ENCODE data around the gene PTPN14. TPM values are rescaled to one million over a fixed set of nuclear protein-coding genes. Genes with fewer than 3 reads are reported as not detected.

The PTPN14 gene
- total and polyA plus RNA-seq, 2 donors from 2014 or later, result 5.1 to 87.2 TPM

DNA sequence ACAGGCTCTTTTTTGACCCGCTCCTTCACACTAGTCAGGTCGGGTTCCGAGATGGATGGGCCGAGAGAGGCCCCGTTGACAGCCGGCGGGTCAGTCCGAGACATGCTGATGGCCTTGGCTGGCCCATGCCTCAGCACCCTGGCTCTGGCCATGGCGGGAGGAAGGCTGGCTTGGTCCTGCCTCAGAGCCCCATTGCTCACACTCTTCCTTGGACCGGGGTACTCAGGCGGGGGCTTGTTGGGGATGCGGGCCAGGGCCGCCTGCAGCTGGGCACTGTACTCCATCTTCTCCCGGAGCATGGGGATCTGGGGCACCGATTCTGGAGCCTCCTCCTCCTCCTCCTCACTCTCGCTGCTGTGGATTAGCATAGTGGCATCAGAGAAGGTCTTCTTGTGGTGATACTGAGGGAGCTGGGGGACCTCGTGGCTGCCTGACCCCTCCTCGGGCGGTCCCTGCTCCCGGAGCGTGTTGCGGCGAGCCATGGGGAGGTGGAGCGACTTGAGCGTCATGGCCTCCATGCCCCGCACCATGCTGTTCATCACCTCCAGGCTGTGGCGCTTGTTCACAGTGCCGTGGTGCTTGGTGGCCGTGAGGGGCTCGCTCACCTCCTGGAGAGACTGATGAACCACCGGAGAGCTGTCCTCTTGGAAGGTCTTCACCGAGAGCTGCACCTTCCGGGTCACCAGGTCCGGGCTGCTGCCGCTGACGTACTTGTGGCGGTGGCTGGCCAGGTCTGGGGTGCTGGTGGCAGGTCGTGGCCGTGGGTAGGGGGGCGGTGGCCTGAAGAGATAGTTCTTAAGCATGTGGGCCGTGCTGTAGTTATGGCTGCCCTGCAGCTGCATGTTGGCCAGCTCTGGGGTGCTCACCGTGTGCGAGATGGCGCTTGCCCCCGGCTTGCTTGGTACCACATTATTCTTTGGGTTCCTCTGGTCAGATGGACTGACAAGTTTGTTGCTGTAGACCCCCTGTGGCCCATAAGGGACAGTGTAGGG, 167.7 kb downstream of the PTPN14 start:
- Histone ChIP-seq H3K4me3 (ENCODE audit: low read length in 3 of 3) (no peak overlapping the region), H3K4me1 (ENCODE audit: control insufficient read depth in 2 of 3, insufficient read depth in 2 of 3, low read depth in 1 of 3, low read length in 3 of 3) (no peaks in the 10 kb centered on the region), H3K9ac (ENCODE audit: low read length in 3 of 3) (no peak overlapping the region), H3K36me3 (ENCODE audit: control insufficient read depth in 2 of 3, insufficient read depth in 3 of 3, low read length in 3 of 3) (peaks cover 0 to 42% (median 19%) of the 10 kb centered on the region in 3 donors), H3K27me3 (ENCODE audit: control insufficient read depth, insufficient read depth, low read length) (no peaks in the 10 kb centered on the region), H3K9me3 (ENCODE audit: control insufficient read depth in 2 of 3, insufficient read depth in 1 of 3, low read length in 3 of 3) (no peaks in the 10 kb centered on the region), H3K27ac (ENCODE audit: low read depth in 2 of 2, low read length in 2 of 2) (no peak overlapping the region)
- intact Hi-C loops (cut with DNase I), result no loop called here
- DNase-seq, result no peak
- no peak for FAIRE-seq
- TF ChIP-seq, protein P1, sequence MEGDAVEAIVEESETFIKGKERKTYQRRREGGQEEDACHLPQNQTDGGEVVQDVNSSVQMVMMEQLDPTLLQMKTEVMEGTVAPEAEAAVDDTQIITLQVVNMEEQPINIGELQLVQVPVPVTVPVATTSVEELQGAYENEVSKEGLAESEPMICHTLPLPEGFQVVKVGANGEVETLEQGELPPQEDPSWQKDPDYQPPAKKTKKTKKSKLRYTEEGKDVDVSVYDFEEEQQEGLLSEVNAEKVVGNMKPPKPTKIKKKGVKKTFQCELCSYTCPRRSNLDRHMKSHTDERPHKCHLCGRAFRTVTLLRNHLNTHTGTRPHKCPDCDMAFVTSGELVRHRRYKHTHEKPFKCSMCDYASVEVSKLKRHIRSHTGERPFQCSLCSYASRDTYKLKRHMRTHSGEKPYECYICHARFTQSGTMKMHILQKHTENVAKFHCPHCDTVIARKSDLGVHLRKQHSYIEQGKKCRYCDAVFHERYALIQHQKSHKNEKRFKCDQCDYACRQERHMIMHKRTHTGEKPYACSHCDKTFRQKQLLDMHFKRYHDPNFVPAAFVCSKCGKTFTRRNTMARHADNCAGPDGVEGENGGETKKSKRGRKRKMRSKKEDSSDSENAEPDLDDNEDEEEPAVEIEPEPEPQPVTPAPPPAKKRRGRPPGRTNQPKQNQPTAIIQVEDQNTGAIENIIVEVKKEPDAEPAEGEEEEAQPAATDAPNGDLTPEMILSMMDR (IDR thresholded peaks at IDR 0.05; ENCODE audit: borderline replicate concordance, extremely low read depth, insufficient read depth), result no peak

DNA sequence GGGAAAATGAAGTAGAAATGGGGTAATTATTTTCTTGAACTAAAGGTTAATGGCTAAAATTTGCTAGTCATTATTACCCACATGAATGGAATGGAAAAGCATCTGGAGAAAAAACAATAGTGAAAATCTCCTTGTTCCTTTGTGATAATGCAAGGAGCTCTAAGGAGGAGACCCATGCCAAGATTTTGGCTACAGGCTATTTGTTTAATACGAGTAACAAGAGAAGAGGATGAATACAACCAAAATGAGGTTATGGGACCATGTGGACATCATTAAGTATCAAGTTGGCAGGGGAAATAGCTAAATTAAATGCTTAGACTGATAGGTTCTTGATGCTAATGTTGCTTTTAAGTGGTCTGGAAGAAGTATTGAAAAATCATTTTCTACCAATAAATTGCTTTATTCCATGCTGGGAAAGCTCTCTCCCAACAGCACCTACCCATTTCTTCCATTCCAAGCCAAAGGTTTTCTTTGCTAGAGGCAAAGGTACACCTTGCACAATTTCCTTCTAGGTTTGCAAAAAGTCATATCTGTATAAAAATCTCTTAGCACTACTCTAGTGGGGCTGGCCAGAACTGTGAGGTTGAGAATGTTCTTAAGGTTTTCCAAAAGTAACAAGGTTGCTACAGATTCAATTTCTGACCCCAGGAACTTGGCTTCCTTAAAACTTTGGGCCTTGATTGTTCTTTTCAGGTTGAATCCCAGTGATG, 170.3 kb downstream of the PTPN14 start:
- intact Hi-C loops (cut with DNase I), result no loop called here
- Histone ChIP-seq H3K9me3 (ENCODE audit: control insufficient read depth in 2 of 3, insufficient read depth in 1 of 3, low read length in 3 of 3) (no peaks in the 10 kb centered on the region), H3K4me3 (ENCODE audit: low read length in 3 of 3) (no peak overlapping the region), H3K27me3 (ENCODE audit: control insufficient read depth, insufficient read depth, low read length) (no peaks in the 10 kb centered on the region), H3K4me1 (ENCODE audit: control insufficient read depth in 2 of 3, insufficient read depth in 2 of 3, low read depth in 1 of 3, low read length in 3 of 3) (peaks cover 0 to 4% (median 0%) of the 10 kb centered on the region in 3 donors), H3K36me3 (ENCODE audit: control insufficient read depth in 2 of 3, insufficient read depth in 3 of 3, low read length in 3 of 3) (peaks cover 0 to 38% (median 15%) of the 10 kb centered on the region in 3 donors), H3K9ac (ENCODE audit: low read length in 3 of 3) (no peak overlapping the region), H3K27ac (ENCODE audit: low read depth in 2 of 2, low read length in 2 of 2) (no peak overlapping the region)
- DNase-seq (no peak), FAIRE-seq (no peak)
- TF ChIP-seq, protein P1 (IDR thresholded peaks at IDR 0.05; ENCODE audit: borderline replicate concordance, extremely low read depth, insufficient read depth), result no peak

DNA sequence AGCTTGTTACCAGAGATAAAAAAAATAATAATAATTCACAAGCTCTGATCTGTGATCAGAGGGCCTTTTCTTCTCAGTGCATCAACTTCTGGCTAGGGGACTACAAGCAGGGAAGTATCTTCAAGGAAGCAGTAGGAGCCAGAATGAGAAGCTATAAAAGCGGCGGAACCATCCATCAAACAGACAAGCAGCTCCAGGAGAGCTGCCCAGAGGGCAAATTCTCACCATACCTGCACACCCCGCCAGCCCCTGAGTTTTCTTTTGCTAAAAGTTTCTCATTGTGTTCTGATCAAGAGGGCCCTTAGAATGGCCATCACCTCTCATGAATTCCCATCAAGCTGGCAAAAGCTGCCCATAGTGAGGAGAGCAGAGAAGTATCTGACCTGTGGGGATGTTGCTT, 171.0 kb downstream of the PTPN14 start:
- Histone ChIP-seq H3K9me3 (ENCODE audit: control insufficient read depth in 2 of 3, insufficient read depth in 1 of 3, low read length in 3 of 3) (no peaks in the 10 kb centered on the region), H3K27me3 (ENCODE audit: control insufficient read depth, insufficient read depth, low read length) (no peaks in the 10 kb centered on the region), H3K27ac (ENCODE audit: low read depth in 2 of 2, low read length in 2 of 2) (no peak overlapping the region), H3K4me3 (ENCODE audit: low read length in 3 of 3) (no peak overlapping the region), H3K4me1 (ENCODE audit: control insufficient read depth in 2 of 3, insufficient read depth in 2 of 3, low read depth in 1 of 3, low read length in 3 of 3) (peaks cover 0 to 4% (median 0%) of the 10 kb centered on the region in 3 donors), H3K36me3 (ENCODE audit: control insufficient read depth in 2 of 3, insufficient read depth in 3 of 3, low read length in 3 of 3) (peaks cover 0 to 36% (median 15%) of the 10 kb centered on the region in 3 donors), H3K9ac (ENCODE audit: low read length in 3 of 3) (no peak overlapping the region)
- no peak for FAIRE-seq
- peak in 4 of 5 donors; percentile 57 to 84 (median 70) for DNase-seq
- TF ChIP-seq, protein P1 (IDR thresholded peaks at IDR 0.05; ENCODE audit: borderline replicate concordance, extremely low read depth, insufficient read depth), result no peak
- intact Hi-C loops (cut with DNase I), result no loop called here

Measured in kidney (tissue), 14 donors.